ENCODE results near the gene ZNF837.

- no peak for TF ChIP-seq POLR2A (IDR thresholded peaks at IDR 0.05)
- TF ChIP-seq, protein P1, sequence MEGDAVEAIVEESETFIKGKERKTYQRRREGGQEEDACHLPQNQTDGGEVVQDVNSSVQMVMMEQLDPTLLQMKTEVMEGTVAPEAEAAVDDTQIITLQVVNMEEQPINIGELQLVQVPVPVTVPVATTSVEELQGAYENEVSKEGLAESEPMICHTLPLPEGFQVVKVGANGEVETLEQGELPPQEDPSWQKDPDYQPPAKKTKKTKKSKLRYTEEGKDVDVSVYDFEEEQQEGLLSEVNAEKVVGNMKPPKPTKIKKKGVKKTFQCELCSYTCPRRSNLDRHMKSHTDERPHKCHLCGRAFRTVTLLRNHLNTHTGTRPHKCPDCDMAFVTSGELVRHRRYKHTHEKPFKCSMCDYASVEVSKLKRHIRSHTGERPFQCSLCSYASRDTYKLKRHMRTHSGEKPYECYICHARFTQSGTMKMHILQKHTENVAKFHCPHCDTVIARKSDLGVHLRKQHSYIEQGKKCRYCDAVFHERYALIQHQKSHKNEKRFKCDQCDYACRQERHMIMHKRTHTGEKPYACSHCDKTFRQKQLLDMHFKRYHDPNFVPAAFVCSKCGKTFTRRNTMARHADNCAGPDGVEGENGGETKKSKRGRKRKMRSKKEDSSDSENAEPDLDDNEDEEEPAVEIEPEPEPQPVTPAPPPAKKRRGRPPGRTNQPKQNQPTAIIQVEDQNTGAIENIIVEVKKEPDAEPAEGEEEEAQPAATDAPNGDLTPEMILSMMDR (IDR thresholded peaks at IDR 0.05): no peak
- no peak for TF ChIP-seq POLR2AphosphoS5 (IDR thresholded peaks at IDR 0.05)
Measured at GRCh38 chr19:58336820-58337219, 44.0 kb downstream of the ZNF837 start.

Measured in breast epithelium (tissue), 3 donors.